ENCODE measurements around the gene GNAO1.

DNA sequence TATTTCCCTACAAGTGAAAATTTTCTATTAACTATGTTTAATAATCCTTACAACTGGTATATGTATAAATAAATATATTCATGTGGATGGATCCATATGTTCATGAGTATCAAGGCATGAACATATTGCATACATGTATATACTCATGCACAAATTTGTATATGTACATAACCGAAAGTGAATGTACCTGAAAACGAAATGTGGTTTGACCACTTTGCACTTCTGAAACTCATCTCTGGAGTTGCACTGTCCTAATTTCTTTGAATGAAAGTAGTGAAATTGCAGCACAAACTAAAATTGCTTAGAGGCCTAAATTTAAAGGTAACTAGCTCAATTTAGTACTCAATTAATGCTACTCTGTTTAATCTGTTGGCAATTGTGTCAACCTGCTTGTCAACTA is 27.4 kb upstream of the GNAO1 start:
- no peak for TF ChIP-seq POLR2A (IDR thresholded peaks at IDR 0.05)
- TF ChIP-seq CTCF (IDR thresholded peaks at IDR 0.05): no peak
- no peak for TF ChIP-seq POLR2AphosphoS5 (IDR thresholded peaks at IDR 0.05)
- TF ChIP-seq EP300 (IDR thresholded peaks at IDR 0.05): no peak
